H9 (cell line): ENCODE measurements around the gene CARM1. TPM values are rescaled to one million over a fixed set of nuclear protein-coding genes. Genes with fewer than 3 reads are reported as not detected.

Source experiments
- DNase-seq: peaks from one replicate; pipeline ENCODE4 v3.0.0-alpha.2; 2017
- H2AFZ ChIP-seq: one replicate; pipeline ENCODE4 v1.6.1; 2013; ENCODE audit warnings: mild to moderate bottlenecking, low read length, control low read depth, moderate library complexity
- H2AK5ac ChIP-seq: 2 replicates; pipeline ENCODE4 v1.6.1; 2013; ENCODE audit warnings: low read length, control low read depth, mixed read lengths; ENCODE audit not compliant: insufficient read length
- H2BK120ac ChIP-seq: one replicate; pipeline ENCODE4 v1.6.1; 2013; ENCODE audit warnings: low read depth, mild to moderate bottlenecking, low read length, control low read depth, inconsistent platforms; ENCODE audit not compliant: poor library complexity, severe bottlenecking
- H2BK12ac ChIP-seq: 2 replicates; pipeline ENCODE4 v1.6.1; 2013; ENCODE audit warnings: low read length, control low read depth, mixed read lengths, low read depth; ENCODE audit not compliant: insufficient read length
- H2BK15ac ChIP-seq: 2 replicates; pipeline ENCODE4 v1.6.1; 2013; ENCODE audit warnings: low read depth, low read length, control low read depth
- H2BK20ac ChIP-seq: one replicate; pipeline ENCODE4 v1.6.1; 2013; ENCODE audit warnings: low read depth, mild to moderate bottlenecking, low read length, control low read depth, inconsistent platforms; ENCODE audit not compliant: poor library complexity, severe bottlenecking
- H2BK5ac ChIP-seq: 2 replicates; pipeline ENCODE4 v1.6.1; 2013; ENCODE audit warnings: low read length, control low read depth, mixed read lengths; ENCODE audit not compliant: insufficient read length
- H3K14ac ChIP-seq: 2 replicates; pipeline ENCODE4 v1.6.1; 2013; ENCODE audit warnings: low read length, control low read depth; ENCODE audit not compliant: insufficient read depth
- H3K18ac ChIP-seq: 2 replicates; pipeline ENCODE4 v1.6.1; 2013; ENCODE audit warnings: low read depth, mild to moderate bottlenecking, mixed read lengths, low read length, control low read depth; ENCODE audit not compliant: insufficient read length
- H3K23ac ChIP-seq: 2 replicates; pipeline ENCODE4 v1.6.1; 2013; ENCODE audit warnings: low read length, control low read depth, mixed read lengths, low read depth; ENCODE audit not compliant: insufficient read length
- H3K23me2 ChIP-seq: 2 replicates; pipeline ENCODE4 v1.6.1; 2013; ENCODE audit warnings: low read depth, mild to moderate bottlenecking, mixed read lengths, low read length, control low read depth; ENCODE audit not compliant: insufficient read length, poor library complexity, severe bottlenecking
- H3K27ac ChIP-seq: 2 replicates; pipeline ENCODE4 v1.5.1; 2013; ENCODE audit warnings: low read length, control low read depth, mixed read lengths, low read depth; ENCODE audit not compliant: insufficient read length
- H3K27me3 ChIP-seq: 2 replicates; pipeline ENCODE4 v1.6.1; 2013; ENCODE audit warnings: low read length, control low read depth, inconsistent platforms; ENCODE audit not compliant: insufficient read depth
- H3K4ac ChIP-seq: 2 replicates; pipeline ENCODE4 v1.6.1; 2013; ENCODE audit warnings: low read depth, mild to moderate bottlenecking, control low read depth, inconsistent platforms, low read length, moderate library complexity
- H3K4me1 ChIP-seq: 2 replicates; pipeline ENCODE4 v1.6.1; 2013; ENCODE audit warnings: low read length, control low read depth, inconsistent platforms; ENCODE audit not compliant: insufficient read depth
- H3K4me2 ChIP-seq: 2 replicates; pipeline ENCODE4 v1.6.1; 2013; ENCODE audit warnings: low read length, control low read depth, mixed read lengths; ENCODE audit not compliant: insufficient read length, insufficient read depth
- H3K56ac ChIP-seq: 2 replicates; pipeline ENCODE4 v1.6.1; 2013; ENCODE audit warnings: low read depth, mild to moderate bottlenecking, mixed read lengths, low read length, control low read depth; ENCODE audit not compliant: insufficient read length
- H3K79me1 ChIP-seq: 2 replicates; pipeline ENCODE4 v1.6.1; 2013; ENCODE audit warnings: low read depth, mild to moderate bottlenecking, moderate library complexity, low read length, control low read depth, inconsistent platforms; ENCODE audit not compliant: insufficient read depth, poor library complexity, severe bottlenecking
- H3K79me2 ChIP-seq: 2 replicates; pipeline ENCODE4 v1.6.1; 2013; ENCODE audit warnings: low read length, control low read depth, inconsistent platforms; ENCODE audit not compliant: insufficient read depth
- H3K9ac ChIP-seq: 2 replicates; pipeline ENCODE4 v1.6.1; 2013; ENCODE audit warnings: low read length, control low read depth, mixed read lengths; ENCODE audit not compliant: insufficient read length; ENCODE audit errors: extremely low read depth
- H3K9me3 ChIP-seq: one replicate; pipeline ENCODE4 v1.6.1; 2013; ENCODE audit warnings: low read depth, low read length, inconsistent platforms; ENCODE audit not compliant: control insufficient read depth
- H3T11ph ChIP-seq: one replicate; pipeline ENCODE4 v1.6.1; 2013; ENCODE audit warnings: mild to moderate bottlenecking, low read length, control low read depth, inconsistent platforms
- H4K20me1 ChIP-seq: one replicate; pipeline ENCODE4 v1.6.1; 2013; ENCODE audit not compliant: control insufficient read depth, insufficient read length, insufficient read depth
- H4K5ac ChIP-seq: 2 replicates; pipeline ENCODE4 v1.6.1; 2013; ENCODE audit warnings: low read depth, mild to moderate bottlenecking, mixed read lengths, low read length, control low read depth; ENCODE audit not compliant: insufficient read length
- H4K8ac ChIP-seq: replicated peaks from 2 replicates; pipeline ENCODE4 v1.6.1; 2013; ENCODE audit warnings: low read length, control low read depth, mixed read lengths, low read depth; ENCODE audit not compliant: insufficient read length
- H4K91ac ChIP-seq: 2 replicates; pipeline ENCODE4 v1.6.1; 2013; ENCODE audit warnings: low read depth, mild to moderate bottlenecking, moderate library complexity, mixed read lengths, low read length, control low read depth; ENCODE audit not compliant: insufficient read length
- H3K27ac Mint-ChIP-seq, 3 experiments: 2 replicates in 2 of 3; 3 replicates in 1 of 3; pipeline ENCODE4 v1.8.0; 2020 to 2021; ENCODE audit warnings: mixed read lengths in 3 of 3, mild to moderate bottlenecking in 1 of 3, moderate library complexity in 1 of 3
- H3K27me3 Mint-ChIP-seq: 2 replicates; pipeline ENCODE4 v1.8.0; 2021; ENCODE audit warnings: low read depth, mild to moderate bottlenecking, moderate library complexity, mixed read lengths
- H3K36me3 Mint-ChIP-seq, 3 experiments: 2 replicates in 2 of 3; 3 replicates in 1 of 3; pipeline ENCODE4 v1.8.0; 2020 to 2021; ENCODE audit warnings: low read depth in 3 of 3, mixed read lengths in 3 of 3; ENCODE audit not compliant: insufficient read depth in 1 of 3
- H3K4me1 Mint-ChIP-seq, 2 experiments: 2 replicates each; pipeline ENCODE4 v1.8.0; 2020; ENCODE audit warnings: mixed read lengths in 2 of 2
- H3K4me3 Mint-ChIP-seq, 2 experiments: 2 replicates in 1 of 2; 3 replicates in 1 of 2; pipeline ENCODE4 v1.8.0; 2020 to 2021; ENCODE audit warnings: mild to moderate bottlenecking in 2 of 2, mixed read lengths in 2 of 2, moderate library complexity in 1 of 2
- H3K9me3 Mint-ChIP-seq, 2 experiments: 2 replicates in 1 of 2; 3 replicates in 1 of 2; pipeline ENCODE4 v1.8.0; 2020; ENCODE audit warnings: mild to moderate bottlenecking in 2 of 2, mixed read lengths in 2 of 2, moderate library complexity in 1 of 2
- CTCF ChIP-seq: fragments of 200-600 bp; sonication (generic); conservative IDR thresholded peaks from 3 replicates; pipeline ENCODE4 v1.8.0; 2021; ENCODE audit warnings: antibody characterized with exemption, mild to moderate bottlenecking
- WGBS: extraction: QIAGEN DNeasy Blood & Tissue Kit; methylation state at CpG from one replicate; pipeline ENCODE4 v1.1.7; 2013; ENCODE audit warnings: missing lambda C conversion rate, low lambda C conversion rate, mixed read lengths; ENCODE audit not compliant: insufficient read length; ENCODE audit errors: extremely low coverage; 5-methylcytosine and 5-hydroxymethylcytosine counted together
- total RNA-seq: library from RNA; stranded (reverse); gene quantifications from 2 replicates; pipeline ENCODE4 v1.2.1, GENCODE V29; 2021

CARM1 gene
- total RNA-seq, 1 experiment from 2014 or later: 111 TPM

- no CpG with 5 or more reads among the region's 26 CpGs for WGBS
- DNase-seq: peak; percentile 21
Measured at GRCh38 chr19:10919352-10920287, 48.3 kb downstream of the CARM1 start.

More at GRCh38 chr19:10919352-10920287, 48.3 kb downstream of the CARM1 start:
- Histone ChIP-seq H4K20me1 (no peaks in the 10 kb centered on the region), H3K56ac (no peak overlapping the region), H3T11ph (no peak overlapping the region), H3K79me2 (no peaks in the 10 kb centered on the region), H3K4ac (no peak overlapping the region), H2BK12ac (no peak overlapping the region), H2BK5ac (no peak overlapping the region), H3K27me3 (no peaks in the 10 kb centered on the region), H3K14ac (no peak overlapping the region), H3K79me1 (no peaks in the 10 kb centered on the region), H4K5ac (no peak overlapping the region), H4K91ac (no peak overlapping the region), H3K4me1 (no peaks in the 10 kb centered on the region), H3K23me2 (no peaks in the 10 kb centered on the region), H3K18ac (no peak overlapping the region), H4K8ac (no peak overlapping the region), H2AFZ (no peak overlapping the region), H2AK5ac (no peak overlapping the region), H3K27ac (no peak overlapping the region), H3K9me3 (no peaks in the 10 kb centered on the region), H2BK15ac (no peak overlapping the region), H3K23ac (no peak overlapping the region), H2BK20ac (no peak overlapping the region), H3K4me2 (no peak overlapping the region), H2BK120ac (no peak overlapping the region), H3K9ac (no peak overlapping the region)
- Mint-ChIP-seq H3K36me3 (peaks cover 7 to 62% (median 51%) of the 10 kb centered on the region in 3 experiments; a peak in 6 of 7 replicates), H3K4me3 (no peak overlapping the region), H3K4me1 (no peaks in the 10 kb centered on the region), H3K27me3 (no peaks in the 10 kb centered on the region), H3K9me3 (no peaks in the 10 kb centered on the region), H3K27ac (no peak overlapping the region)
- no peak for TF ChIP-seq CTCF
